Peyer's patch (tissue), 4 donors: ENCODE measurements around the gene RPL13A. TPM values are rescaled to one million over a fixed set of nuclear protein-coding genes. Genes with fewer than 3 reads are reported as not detected.
A peak's percentile ranks its signal among the peaks of the same experiment; 100 is the strongest.
"Not testable (repeated sequence)": the region's sequence is repeated elsewhere in the genome, so short reads cannot be mapped to it uniquely, and the experiment has no call there.

Source experiments
- DNase-seq, 3 donors: peaks; one replicate each; pipeline ENCODE4 v3.0.0-alpha.2; 2017 to 2019
- H3K27ac ChIP-seq, 4 donors: fragments of 200-600 bp; sonication (generic); one replicate each; pipeline ENCODE4 v1.5.1; 2016 to 2019
- H3K27me3 ChIP-seq, 2 donors: fragments of 200-600 bp; sonication (generic); one replicate each; pipeline ENCODE4 v1.5.1; 2019
- H3K36me3 ChIP-seq, 3 donors: fragments of 200-600 bp; sonication (generic); one replicate each; pipeline ENCODE4 v1.5.1; 2016 to 2019
- H3K4me1 ChIP-seq, 4 donors: fragments of 200-600 bp; sonication (generic); one replicate each; pipeline ENCODE4 v1.5.1; 2016 to 2019
- H3K4me3 ChIP-seq, 4 donors: fragments of 200-600 bp; sonication (generic); 1 replicate in 3 of 4; 2 replicates in 1 of 4; pipeline ENCODE4 v1.5.1; 2016 to 2019; ENCODE audit warnings: mild to moderate bottlenecking in 1 of 4
- H3K9me3 ChIP-seq, 4 donors: fragments of 200-600 bp; sonication (generic); one replicate each; pipeline ENCODE4 v1.5.1; 2016 to 2019; ENCODE audit warnings: mild to moderate bottlenecking in 1 of 4
- CTCF ChIP-seq, 6 experiments: fragments of 450-650 bp in 4 of 6; fragments of 200-600 bp in 2 of 6; sonication (generic) in 1 of 6; IDR thresholded peaks; one replicate each; pipeline ENCODE4 v1.5.1; 2017 to 2019; ENCODE audit warnings: antibody characterized with exemption in 6 of 6, mild to moderate bottlenecking in 3 of 6, moderate library complexity in 1 of 6
- POLR2A ChIP-seq, 2 donors: fragments of 450-650 bp; IDR thresholded peaks; one replicate each; pipeline ENCODE4 v1.5.1; 2017; ENCODE audit warnings: antibody characterized with exemption in 2 of 2, mild to moderate bottlenecking in 2 of 2, moderate library complexity in 2 of 2
- total RNA-seq, 4 donors: library from RNA; depleted of rRNA; stranded (reverse); fragments of >200 nt; gene quantifications; one replicate each; pipeline ENCODE4 v1.1.0, GENCODE V29; 2016

The RPL13A gene
- total RNA-seq, 4 donors from 2014 or later: 1,523 to 3,539 (median 1,798) TPM

GRCh38 chr19:49468199-49468598 is 19.2 kb upstream of the RPL13A start:
- H3K36me3 ChIP-seq: peaks cover 0 to 46% (median 0%) of the 10 kb centered on the region in 3 donors
- H3K4me3 ChIP-seq: no peak overlapping the region
- no peaks in the 10 kb centered on the region for H3K27me3 ChIP-seq
- H3K4me1 ChIP-seq: peaks cover 0 to 29% (median 22%) of the 10 kb centered on the region in 4 donors
- no peak for DNase-seq
- no peaks in the 10 kb centered on the region for H3K9me3 ChIP-seq
- H3K27ac ChIP-seq: peak overlapping the region; percentile 62 to 84 (median 66)
- TF ChIP-seq CTCF (IDR thresholded peaks at IDR 0.05): no peak
- TF ChIP-seq POLR2A (IDR thresholded peaks at IDR 0.05): no peak

- H3K4me1 ChIP-seq: peaks cover 0 to 36% (median 29%) of the 10 kb centered on the region in 4 donors
- H3K9me3 ChIP-seq: no peaks in the 10 kb centered on the region
- peak in 2 of 3 donors; percentile 90 to 94 for DNase-seq
- no peak for TF ChIP-seq CTCF (IDR thresholded peaks at IDR 0.05)
- no peak for TF ChIP-seq POLR2A (IDR thresholded peaks at IDR 0.05)
- H3K36me3 ChIP-seq: peaks cover 0 to 43% (median 0%) of the 10 kb centered on the region in 3 donors
- no peaks in the 10 kb centered on the region for H3K27me3 ChIP-seq
- peak overlapping the region; percentile 62 to 84 (median 66) for H3K27ac ChIP-seq
- no peak overlapping the region for H3K4me3 ChIP-seq
These were observed 18.5 kb upstream of the RPL13A start for GRCh38 chr19:49468746-49469447.

- H3K27ac ChIP-seq: peak overlapping the region; percentile 60 to 84 (median 66)
These were observed 17.4 kb upstream of the RPL13A start for GRCh38 chr19:49469828-49470614.

GRCh38 chr19:49470615-49470978 is 16.8 kb upstream of the RPL13A start:
- TF ChIP-seq POLR2A (IDR thresholded peaks at IDR 0.05) (no peak), CTCF (IDR thresholded peaks at IDR 0.05) (no peak)
- H3K27ac ChIP-seq: peak overlapping the region in 3 of 4 donors; percentile 60 to 84 (median 68)
- no peaks in the 10 kb centered on the region for H3K9me3 ChIP-seq
- no peak overlapping the region for H3K4me3 ChIP-seq
- peaks cover 0 to 36% (median 29%) of the 10 kb centered on the region in 4 donors for H3K4me1 ChIP-seq
- no peak for DNase-seq
- peaks cover 0 to 26% (median 0%) of the 10 kb centered on the region in 3 donors for H3K36me3 ChIP-seq
- no peaks in the 10 kb centered on the region for H3K27me3 ChIP-seq

More at GRCh38 chr19:49469828-49470614, 17.4 kb upstream of the RPL13A start:
- Histone ChIP-seq H3K36me3 (peaks cover 0 to 32% (median 0%) of the 10 kb centered on the region in 3 donors), H3K27me3 (no peaks in the 10 kb centered on the region), H3K9me3 (no peaks in the 10 kb centered on the region), H3K4me3 (no peak overlapping the region), H3K4me1 (peaks cover 0 to 36% (median 29%) of the 10 kb centered on the region in 4 donors)
- peak in 2 of 3 donors; percentile 88 to 92 for DNase-seq
- TF ChIP-seq POLR2A (IDR thresholded peaks at IDR 0.05) (no peak), CTCF (IDR thresholded peaks at IDR 0.05) (peak; percentile 33 to 61 (median 54))

- Histone ChIP-seq H3K9me3 (no peaks in the 10 kb centered on the region), H3K27me3 (no peaks in the 10 kb centered on the region), H3K4me3 (no peak overlapping the region), H3K4me1 (peaks cover 0 to 36% (median 30%) of the 10 kb centered on the region in 4 donors), H3K36me3 (peaks cover 0 to 6% (median 0%) of the 10 kb centered on the region in 3 donors), H3K27ac (peak overlapping the region in 3 of 4 donors; percentile 29 to 91 (median 81))
- TF ChIP-seq POLR2A (IDR thresholded peaks at IDR 0.05) (no peak), CTCF (IDR thresholded peaks at IDR 0.05) (no peak)
- DNase-seq: peak in 1 of 3 donors; percentile 37
These were observed 14.5 kb upstream of the RPL13A start for GRCh38 chr19:49472936-49473335.

- Histone ChIP-seq H3K4me3 (peak overlapping the region; percentile 62 to 80 (median 65)), H3K4me1 (peaks cover 0 to 32% (median 26%) of the 10 kb centered on the region in 4 donors), H3K27ac (peak overlapping the region; percentile 81 to 91 (median 86))
- DNase-seq, H3K27me3 ChIP-seq, H3K36me3 ChIP-seq, H3K9me3 ChIP-seq: not testable (repeated sequence)
These were observed 13.9 kb upstream of the RPL13A start for GRCh38 chr19:49473501-49473867.
